MM.1S (cell line): ENCODE results near the gene HPCAL1.

Experiments
- DNase-seq: peaks from one replicate; pipeline ENCODE4 v3.0.0-alpha.2; 2015
- H2AFZ ChIP-seq: fragments of 300-600 bp; sonication (generic); 2 replicates; pipeline ENCODE4 v1.6.0; 2016; ENCODE audit warnings: antibody characterized with exemption, low read length
- H3F3A ChIP-seq: fragments of 300-600 bp; sonication (generic); 2 replicates; pipeline ENCODE4 v1.6.1; 2016; ENCODE audit warnings: mild to moderate bottlenecking, antibody characterized with exemption, low read length, moderate library complexity, mixed read lengths; ENCODE audit not compliant: insufficient read depth
- H3K27ac ChIP-seq: fragments of 300-600 bp; sonication (generic); 2 replicates; pipeline ENCODE4 v1.5.1; 2016; ENCODE audit warnings: mild to moderate bottlenecking, low read length
- H3K27me3 ChIP-seq: fragments of 300-600 bp; sonication (generic); replicated peaks from 2 replicates; pipeline ENCODE4 v1.6.0; 2016; ENCODE audit warnings: low read length; ENCODE audit not compliant: insufficient read depth
- H3K36me3 ChIP-seq: fragments of 300-600 bp; sonication (generic); replicated peaks from 2 replicates; pipeline ENCODE4 v1.6.1; 2016; ENCODE audit warnings: mild to moderate bottlenecking, low read length, mixed read lengths; ENCODE audit not compliant: insufficient read depth
- H3K4me1 ChIP-seq: fragments of 300-600 bp; sonication (generic); 2 replicates; pipeline ENCODE4 v1.6.1; 2016; ENCODE audit warnings: low read length, mixed read lengths
- H3K4me2 ChIP-seq: fragments of 300-600 bp; sonication (generic); 2 replicates; pipeline ENCODE4 v1.6.0; 2016; ENCODE audit warnings: low read depth, low read length
- H3K4me3 ChIP-seq: fragments of 300-600 bp; sonication (generic); 2 replicates; pipeline ENCODE4 v1.5.1; 2016; ENCODE audit warnings: low read length, mixed read lengths
- H3K79me2 ChIP-seq: fragments of 300-600 bp; sonication (generic); 2 replicates; pipeline ENCODE4 v1.6.1; 2016; ENCODE audit warnings: mixed run types, low read length, mixed read lengths
- H3K9ac ChIP-seq: fragments of 300-600 bp; sonication (generic); 2 replicates; pipeline ENCODE4 v1.6.1; 2016; ENCODE audit warnings: low read length, mixed read lengths
- H3K9me2 ChIP-seq: fragments of 300-600 bp; sonication (generic); replicated peaks from 2 replicates; pipeline ENCODE4 v1.6.1; 2016; ENCODE audit warnings: mild to moderate bottlenecking, low read length, mixed read lengths; ENCODE audit not compliant: insufficient read depth
- H3K9me3 ChIP-seq: fragments of 300-600 bp; sonication (generic); replicated peaks from 2 replicates; pipeline ENCODE4 v1.6.1; 2016; ENCODE audit warnings: mild to moderate bottlenecking, low read length, mixed read lengths; ENCODE audit not compliant: insufficient read depth
- H4K20me1 ChIP-seq: fragments of 300-600 bp; sonication (generic); 2 replicates; pipeline ENCODE4 v1.6.1; 2016; ENCODE audit warnings: mild to moderate bottlenecking, low read length, moderate library complexity, mixed read lengths; ENCODE audit not compliant: insufficient read depth
- CTCF ChIP-seq: fragments of 300-600 bp; sonication (generic); IDR thresholded peaks from 2 replicates; pipeline ENCODE4 v1.5.1; 2016; ENCODE audit warnings: antibody characterized with exemption, low read length, mixed read lengths
- EZH2 ChIP-seq: fragments of 300-600 bp; sonication (generic); optimal IDR thresholded peaks from 2 replicates; pipeline ENCODE3; 2017; ENCODE audit warnings: low read depth, mild to moderate bottlenecking, antibody characterized with exemption, low read length, mixed read lengths
- EZH2phosphoT487 ChIP-seq: fragments of 300-600 bp; sonication (generic); IDR thresholded peaks from 2 replicates; pipeline ENCODE4 v1.6.1; 2018; ENCODE audit warnings: antibody characterized with exemption, low read length

HPCAL1 gene

DNA sequence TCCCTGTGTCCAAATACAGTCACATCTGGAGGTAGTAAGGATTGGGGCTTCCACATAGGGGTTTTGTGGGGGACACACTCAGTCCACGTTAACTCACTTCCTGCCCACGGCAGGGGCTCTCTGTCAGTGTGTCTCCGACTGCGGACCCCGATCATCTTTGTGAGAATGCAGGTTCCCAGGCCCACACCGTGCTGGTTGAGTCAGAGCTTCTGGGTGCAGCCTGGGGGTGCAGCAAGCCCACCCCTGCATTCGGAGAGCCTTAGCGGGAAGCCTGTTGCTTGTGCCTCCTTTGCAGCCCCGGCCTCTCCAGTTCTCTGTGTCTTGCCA is 28.0 kb downstream of the HPCAL1 start:
- H4K20me1 ChIP-seq = 0 out of 2 replicates have a peak, but pooled peaks cover 7% of the 10 kb centered on the region
- DNase-seq = no peak
- TF ChIP-seq EZH2 (no peak), EZH2phosphoT487 (no peak), CTCF (no peak)
- no peaks in the 10 kb centered on the region for H3K27me3 ChIP-seq
- H2AFZ ChIP-seq = no peak overlapping the region
- H3K9ac ChIP-seq = no peak overlapping the region
- H3K27ac ChIP-seq = no peak overlapping the region
- H3F3A ChIP-seq = no peaks in the 10 kb centered on the region
- H3K4me3 ChIP-seq = no peak overlapping the region
- H3K4me2 ChIP-seq = no peak overlapping the region
- H3K9me3 ChIP-seq = no peaks in the 10 kb centered on the region
- H3K36me3 ChIP-seq = no peaks in the 10 kb centered on the region
- H3K9me2 ChIP-seq = no peaks in the 10 kb centered on the region
- H3K4me1 ChIP-seq = peaks cover 19% of the 10 kb centered on the region
- peaks cover 99% of the 10 kb centered on the region for H3K79me2 ChIP-seq

DNA sequence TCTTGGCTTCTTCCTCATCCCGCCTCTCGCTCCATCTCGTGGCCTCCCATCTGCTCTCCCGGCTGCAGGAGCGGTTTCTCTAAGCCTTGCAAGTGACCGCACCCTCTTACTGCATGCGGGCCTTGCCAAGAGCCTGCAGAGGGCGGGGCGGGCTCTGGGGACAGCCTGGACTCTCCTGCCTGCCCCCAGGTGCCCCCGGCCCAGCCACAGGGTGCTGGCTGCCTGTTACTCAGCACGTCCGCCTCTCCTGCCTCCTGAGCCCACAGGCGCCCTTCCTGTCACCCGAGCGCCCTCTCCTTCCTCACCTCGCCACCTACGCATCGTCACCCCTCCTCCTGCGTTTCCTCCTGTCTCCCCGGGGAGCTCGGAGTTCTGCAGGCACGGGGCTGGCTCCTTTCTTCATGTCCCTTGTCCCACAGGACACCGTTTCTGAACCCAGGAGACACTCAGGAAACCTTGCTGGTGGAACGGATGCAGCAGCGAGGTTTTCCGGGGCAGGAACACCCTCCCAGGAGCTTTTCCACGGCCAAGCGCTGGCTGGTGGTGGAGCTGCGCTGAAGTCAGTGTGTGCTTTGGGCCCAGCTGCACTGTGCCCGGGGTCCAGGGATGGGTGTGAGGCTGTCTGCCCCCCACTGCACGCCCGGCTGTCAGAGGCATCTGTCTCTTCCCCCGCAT is 28.5 kb downstream of the HPCAL1 start:
- peaks cover 14% of the 10 kb centered on the region for H3K4me1 ChIP-seq
- no peaks in the 10 kb centered on the region for H3K36me3 ChIP-seq
- DNase-seq = no peak
- no peak overlapping the region for H3K4me2 ChIP-seq
- no peaks in the 10 kb centered on the region for H3K9me2 ChIP-seq
- H3F3A ChIP-seq = no peaks in the 10 kb centered on the region
- H3K27me3 ChIP-seq = no peaks in the 10 kb centered on the region
- H2AFZ ChIP-seq = no peak overlapping the region
- no peaks in the 10 kb centered on the region for H3K9me3 ChIP-seq
- H3K79me2 ChIP-seq = peaks cover 99% of the 10 kb centered on the region
- no peak overlapping the region for H3K27ac ChIP-seq
- 0 out of 2 replicates have a peak, but pooled peaks cover 7% of the 10 kb centered on the region for H4K20me1 ChIP-seq
- no peak overlapping the region for H3K9ac ChIP-seq
- TF ChIP-seq CTCF = no peak
- TF ChIP-seq EZH2 = no peak
- no peak for TF ChIP-seq EZH2phosphoT487
- H3K4me3 ChIP-seq = no peak overlapping the region

- Histone ChIP-seq H3K36me3 (no peaks in the 10 kb centered on the region), H3K9ac (no peak overlapping the region), H3K4me2 (no peak overlapping the region), H3K9me2 (no peaks in the 10 kb centered on the region), H3F3A (no peaks in the 10 kb centered on the region), H2AFZ (no peak overlapping the region), H3K4me1 (peaks cover 8% of the 10 kb centered on the region; the same call in 1 of the 2 replicates), H3K79me2 (peaks cover 99% of the 10 kb centered on the region), H3K4me3 (no peak overlapping the region), H3K27me3 (no peaks in the 10 kb centered on the region), H3K27ac (no peak overlapping the region), H3K9me3 (no peaks in the 10 kb centered on the region), H4K20me1 (0 out of 2 replicates have a peak, but pooled peaks cover 3% of the 10 kb centered on the region)
- TF ChIP-seq CTCF (no peak), EZH2 (no peak), EZH2phosphoT487 (no peak)
- DNase-seq = no peak
Measured at GRCh38 chr2:10331702-10332401, 29.1 kb downstream of the HPCAL1 start.
